GM12878 (cell line): ENCODE measurements around the gene LRFN2.

Experiments
- BCL11A ChIP-seq: IDR thresholded peaks from 2 replicates; pipeline ENCODE4 v1.6.1; 2011; ENCODE audit warnings: low read depth, low read length
- FOS ChIP-seq: IDR thresholded peaks from 3 replicates; pipeline ENCODE4 v1.6.1; 2011; ENCODE audit warnings: borderline replicate concordance; ENCODE audit not compliant: insufficient read length; ENCODE audit errors: extremely low read depth
- TF ChIP-seq, protein P1 (sequence below), 3 experiments: IDR thresholded peaks in 2 of 3; conservative IDR thresholded peaks in 1 of 3; 2 replicates each; pipeline ENCODE4 v1.5.1; 2011; ENCODE audit warnings: low read depth in 3 of 3, low read length in 3 of 3, mild to moderate bottlenecking in 3 of 3, control low read depth in 2 of 3, moderate library complexity in 2 of 3, inconsistent platforms in 1 of 3, mixed read lengths in 1 of 3; ENCODE audit not compliant: control insufficient read depth in 2 of 3, insufficient read depth in 1 of 3; ENCODE audit errors: extremely low read depth in 1 of 3

DNA sequence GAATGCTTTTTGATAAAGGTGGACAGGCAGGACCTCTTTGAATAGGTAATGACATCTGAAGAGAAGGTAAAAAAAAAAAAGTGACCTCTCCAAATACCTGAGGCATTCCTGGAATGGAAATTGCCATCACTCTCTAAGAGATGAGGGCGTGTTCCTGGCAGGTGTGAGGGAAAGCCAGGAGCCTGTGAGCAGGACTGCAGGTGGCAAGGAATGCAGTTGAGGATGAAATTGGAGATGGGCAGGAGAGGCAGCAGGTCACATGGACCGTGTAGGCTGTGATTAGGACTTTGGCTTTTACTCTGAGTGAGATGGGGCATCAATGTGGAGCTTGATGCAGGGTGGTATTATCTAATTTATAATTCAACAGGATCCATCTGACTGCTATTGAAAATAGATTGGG is 227.4 kb downstream of the LRFN2 start:
- TF ChIP-seq BCL11A (no peak), FOS (no peak)
- TF ChIP-seq, protein P1, sequence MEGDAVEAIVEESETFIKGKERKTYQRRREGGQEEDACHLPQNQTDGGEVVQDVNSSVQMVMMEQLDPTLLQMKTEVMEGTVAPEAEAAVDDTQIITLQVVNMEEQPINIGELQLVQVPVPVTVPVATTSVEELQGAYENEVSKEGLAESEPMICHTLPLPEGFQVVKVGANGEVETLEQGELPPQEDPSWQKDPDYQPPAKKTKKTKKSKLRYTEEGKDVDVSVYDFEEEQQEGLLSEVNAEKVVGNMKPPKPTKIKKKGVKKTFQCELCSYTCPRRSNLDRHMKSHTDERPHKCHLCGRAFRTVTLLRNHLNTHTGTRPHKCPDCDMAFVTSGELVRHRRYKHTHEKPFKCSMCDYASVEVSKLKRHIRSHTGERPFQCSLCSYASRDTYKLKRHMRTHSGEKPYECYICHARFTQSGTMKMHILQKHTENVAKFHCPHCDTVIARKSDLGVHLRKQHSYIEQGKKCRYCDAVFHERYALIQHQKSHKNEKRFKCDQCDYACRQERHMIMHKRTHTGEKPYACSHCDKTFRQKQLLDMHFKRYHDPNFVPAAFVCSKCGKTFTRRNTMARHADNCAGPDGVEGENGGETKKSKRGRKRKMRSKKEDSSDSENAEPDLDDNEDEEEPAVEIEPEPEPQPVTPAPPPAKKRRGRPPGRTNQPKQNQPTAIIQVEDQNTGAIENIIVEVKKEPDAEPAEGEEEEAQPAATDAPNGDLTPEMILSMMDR (IDR thresholded peaks at IDR 0.05 in 2 of 3, conservative IDR thresholded peaks at IDR 0.05 in 1 of 3; ENCODE audit: control insufficient read depth in 2 of 3, extremely low read depth in 1 of 3, insufficient read depth in 1 of 3, low read depth in 3 of 3, low read length in 3 of 3) = no peak
